Measurements from ENCODE around the gene SKI.

Gene SKI

DNA sequence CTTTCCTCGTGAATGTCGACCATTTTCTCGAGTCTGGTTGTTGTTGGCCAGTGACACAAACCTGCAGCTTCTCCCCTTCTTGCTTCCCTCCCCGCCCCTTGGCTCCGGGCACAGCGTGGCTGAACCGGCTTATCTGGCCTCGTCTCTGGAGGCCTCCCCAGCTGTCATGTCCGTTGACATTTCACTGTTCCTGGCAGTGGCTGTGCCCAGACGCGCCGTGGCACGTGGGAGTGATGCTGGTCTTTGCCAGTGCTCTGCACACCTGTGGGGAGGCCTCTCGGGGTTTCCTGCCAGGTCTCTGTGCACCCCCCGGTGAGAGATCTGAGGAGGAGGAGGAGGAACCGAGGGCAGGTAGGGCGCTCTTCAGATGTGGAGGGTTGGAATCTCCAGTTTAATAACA, 23.7 kb downstream of the SKI start:
- no peaks in the 10 kb centered on the region for H3K27me3 ChIP-seq (ENCODE audit: insufficient read depth, low read length, poor library complexity)
- peaks cover 85% of the 10 kb centered on the region for H3K79me2 ChIP-seq (ENCODE audit: insufficient read depth, low read length)
- peaks cover 49% of the 10 kb centered on the region for H4K20me1 ChIP-seq (ENCODE audit: insufficient read depth, low read length)
- TF ChIP-seq, protein P1, sequence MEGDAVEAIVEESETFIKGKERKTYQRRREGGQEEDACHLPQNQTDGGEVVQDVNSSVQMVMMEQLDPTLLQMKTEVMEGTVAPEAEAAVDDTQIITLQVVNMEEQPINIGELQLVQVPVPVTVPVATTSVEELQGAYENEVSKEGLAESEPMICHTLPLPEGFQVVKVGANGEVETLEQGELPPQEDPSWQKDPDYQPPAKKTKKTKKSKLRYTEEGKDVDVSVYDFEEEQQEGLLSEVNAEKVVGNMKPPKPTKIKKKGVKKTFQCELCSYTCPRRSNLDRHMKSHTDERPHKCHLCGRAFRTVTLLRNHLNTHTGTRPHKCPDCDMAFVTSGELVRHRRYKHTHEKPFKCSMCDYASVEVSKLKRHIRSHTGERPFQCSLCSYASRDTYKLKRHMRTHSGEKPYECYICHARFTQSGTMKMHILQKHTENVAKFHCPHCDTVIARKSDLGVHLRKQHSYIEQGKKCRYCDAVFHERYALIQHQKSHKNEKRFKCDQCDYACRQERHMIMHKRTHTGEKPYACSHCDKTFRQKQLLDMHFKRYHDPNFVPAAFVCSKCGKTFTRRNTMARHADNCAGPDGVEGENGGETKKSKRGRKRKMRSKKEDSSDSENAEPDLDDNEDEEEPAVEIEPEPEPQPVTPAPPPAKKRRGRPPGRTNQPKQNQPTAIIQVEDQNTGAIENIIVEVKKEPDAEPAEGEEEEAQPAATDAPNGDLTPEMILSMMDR (IDR thresholded peaks at IDR 0.05; ENCODE audit: borderline replicate concordance, extremely low read depth, low read length, poor library complexity, severe bottlenecking): no peak
- TF ChIP-seq EZH2 (IDR thresholded peaks at IDR 0.05; ENCODE audit: borderline replicate concordance, low read depth, low read length, severe bottlenecking): no peak
- peaks cover 19% of the 10 kb centered on the region for H3K9me3 ChIP-seq (ENCODE audit: insufficient read depth, low read length, severe bottlenecking)
- H3K9ac ChIP-seq (ENCODE audit: low read depth, low read length): no peak overlapping the region
- no peak overlapping the region for H3K4me2 ChIP-seq (ENCODE audit: insufficient read depth, low read length)
- H2AFZ ChIP-seq (ENCODE audit: low read depth, low read length): no peak overlapping the region
- DNase-seq (no peak), ATAC-seq (ENCODE audit: insufficient read depth, low read depth) (no peak)
- H3K4me1 ChIP-seq (ENCODE audit: insufficient read depth, low read length): peaks cover 17% of the 10 kb centered on the region; the same call in 1 of the 2 replicates
- H3K27ac ChIP-seq (ENCODE audit: low read length): no peak overlapping the region
- H3K36me3 ChIP-seq (ENCODE audit: insufficient read depth, low read length): peaks cover 9% of the 10 kb centered on the region; the same call in 1 of the 2 replicates
- H3K4me3 ChIP-seq (ENCODE audit: low read depth in 1 of 2, low read length in 2 of 2): no peak overlapping the region

DNA sequence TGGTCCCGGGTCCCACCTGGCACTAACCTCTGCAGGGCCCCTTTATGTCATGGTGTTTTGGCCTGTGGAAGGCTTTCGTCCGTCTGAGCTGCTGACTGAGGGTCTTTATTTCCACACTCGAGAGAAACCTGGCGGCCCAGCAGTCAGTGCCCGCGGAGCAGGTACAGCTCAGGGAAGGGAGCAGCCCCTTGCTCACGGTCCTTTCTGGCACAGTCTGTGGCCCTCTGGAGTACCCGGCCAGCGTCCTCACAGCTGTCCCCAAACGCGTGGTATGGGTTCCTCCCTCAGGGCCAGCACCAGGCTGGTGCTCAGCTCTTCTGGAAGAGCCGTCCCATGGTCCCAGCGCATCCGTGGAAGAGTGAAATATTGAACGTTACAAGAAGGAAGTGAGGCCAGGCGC, 24.3 kb downstream of the SKI start:
- TF ChIP-seq EZH2 (IDR thresholded peaks at IDR 0.05; ENCODE audit: borderline replicate concordance, low read depth, low read length, severe bottlenecking): no peak
- TF ChIP-seq, protein P1 (IDR thresholded peaks at IDR 0.05; ENCODE audit: borderline replicate concordance, extremely low read depth, low read length, poor library complexity, severe bottlenecking): no peak

DNA sequence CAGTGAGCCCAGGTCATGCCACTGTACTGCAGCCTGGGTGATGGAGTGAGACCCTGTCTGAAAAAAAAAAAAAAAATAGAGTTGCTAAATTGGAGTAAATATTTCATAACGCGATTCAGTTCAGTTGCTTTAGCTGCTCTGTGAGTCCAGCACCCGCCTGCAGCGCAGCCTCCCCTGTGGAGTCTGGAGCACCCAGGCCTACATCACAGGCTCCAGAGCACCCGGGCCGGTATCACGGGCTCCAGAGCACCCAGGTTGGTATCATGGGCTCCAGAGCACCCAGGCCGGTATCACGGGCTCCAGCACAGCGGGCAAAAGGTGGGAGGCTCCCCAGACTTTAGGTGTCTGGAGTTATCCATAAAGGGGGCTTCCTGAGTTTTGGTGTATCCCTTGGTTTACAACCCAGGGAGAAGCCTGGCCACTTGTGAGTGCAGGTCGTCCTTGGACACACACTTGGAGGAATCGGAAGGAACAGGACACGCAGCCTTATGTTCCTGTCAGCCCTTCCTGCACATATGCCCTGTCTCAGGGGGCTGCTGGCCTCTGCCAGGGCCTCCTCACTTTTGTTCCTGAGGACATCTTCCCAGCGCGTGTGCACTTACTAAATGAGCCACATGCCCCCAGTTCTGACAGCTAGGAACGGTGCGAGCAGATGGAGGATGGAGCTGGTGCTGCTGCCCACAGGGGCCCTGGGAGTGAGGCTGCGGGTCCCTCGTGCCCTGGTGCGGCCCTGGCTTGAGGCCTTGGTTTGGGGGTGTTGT, 25.1 kb downstream of the SKI start:
- Histone ChIP-seq H2AFZ (ENCODE audit: low read depth, low read length) (no peak overlapping the region), H3K27me3 (ENCODE audit: insufficient read depth, low read length, poor library complexity) (no peaks in the 10 kb centered on the region), H3K4me3 (ENCODE audit: low read depth in 1 of 2, low read length in 2 of 2) (no peak overlapping the region), H3K9me3 (ENCODE audit: insufficient read depth, low read length, severe bottlenecking) (peaks cover 19% of the 10 kb centered on the region), H3K79me2 (ENCODE audit: insufficient read depth, low read length) (peaks cover 82% of the 10 kb centered on the region), H3K4me2 (ENCODE audit: insufficient read depth, low read length) (no peak overlapping the region), H3K4me1 (ENCODE audit: insufficient read depth, low read length) (peaks cover 17% of the 10 kb centered on the region; the same call in 1 of the 2 replicates), H4K20me1 (ENCODE audit: insufficient read depth, low read length) (peaks cover 39% of the 10 kb centered on the region), H3K27ac (ENCODE audit: low read length) (no peak overlapping the region), H3K9ac (ENCODE audit: low read depth, low read length) (no peak overlapping the region), H3K36me3 (ENCODE audit: insufficient read depth, low read length) (peaks cover 9% of the 10 kb centered on the region; the same call in 1 of the 2 replicates)
- ATAC-seq (ENCODE audit: insufficient read depth, low read depth): no peak
- TF ChIP-seq, protein P1 (IDR thresholded peaks at IDR 0.05; ENCODE audit: borderline replicate concordance, extremely low read depth, low read length, poor library complexity, severe bottlenecking): no peak
- TF ChIP-seq EZH2 (IDR thresholded peaks at IDR 0.05; ENCODE audit: borderline replicate concordance, low read depth, low read length, severe bottlenecking): no peak
- no peak for DNase-seq

More for the DNA sequence above, 24.3 kb downstream of the SKI start:
- no peak overlapping the region for H3K4me2 ChIP-seq (ENCODE audit: insufficient read depth, low read length)
- H3K36me3 ChIP-seq (ENCODE audit: insufficient read depth, low read length): peaks cover 9% of the 10 kb centered on the region; the same call in 1 of the 2 replicates
- no peak overlapping the region for H3K4me3 ChIP-seq (ENCODE audit: low read depth in 1 of 2, low read length in 2 of 2)
- H3K9me3 ChIP-seq (ENCODE audit: insufficient read depth, low read length, severe bottlenecking): peaks cover 19% of the 10 kb centered on the region
- no peak for DNase-seq
- no peak overlapping the region for H3K27ac ChIP-seq (ENCODE audit: low read length)
- no peaks in the 10 kb centered on the region for H3K27me3 ChIP-seq (ENCODE audit: insufficient read depth, low read length, poor library complexity)
- no peak overlapping the region for H3K9ac ChIP-seq (ENCODE audit: low read depth, low read length)
- H2AFZ ChIP-seq (ENCODE audit: low read depth, low read length): no peak overlapping the region
- peaks cover 47% of the 10 kb centered on the region for H4K20me1 ChIP-seq (ENCODE audit: insufficient read depth, low read length)
- no peak for ATAC-seq (ENCODE audit: insufficient read depth, low read depth)
- peaks cover 85% of the 10 kb centered on the region for H3K79me2 ChIP-seq (ENCODE audit: insufficient read depth, low read length)
- H3K4me1 ChIP-seq (ENCODE audit: insufficient read depth, low read length): peaks cover 17% of the 10 kb centered on the region; the same call in 1 of the 2 replicates
